Heart right ventricle (tissue), 16 donors: Measurements from ENCODE around the gene VPS13A. TPM values are rescaled to one million over a fixed set of nuclear protein-coding genes. Genes with fewer than 3 reads are reported as not detected.

Experiments
- ATAC-seq, 8 donors: fragments of 200-7000 bp; cut with Tn5 transposase; one replicate each; pipeline ENCODE4 v1.9.1; 2020; ENCODE audit warnings: mild to moderate bottlenecking in 8 of 8, moderate library complexity in 8 of 8, moderate number of reproducible peaks in 1 of 8
- DNase-seq, 2 donors: peaks; one replicate each; pipeline ENCODE4 v3.0.0-alpha.2; 2020
- H3K27ac ChIP-seq, 10 donors: fragments of 200-600 bp; sonication (generic) in 2 of 10; one replicate each; pipeline versions ENCODE4 v1.5.0 to v1.8.0; 2020 to 2022; ENCODE audit warnings: mild to moderate bottlenecking in 3 of 10
- H3K27me3 ChIP-seq, 7 donors: fragments of 200-600 bp; one replicate each; pipeline ENCODE4 v1.8.0; 2021 to 2022; ENCODE audit warnings: mild to moderate bottlenecking in 2 of 7
- H3K36me3 ChIP-seq, 9 donors: fragments of 200-600 bp; sonication (generic) in 1 of 9; one replicate each; pipeline versions ENCODE4 v1.5.0 to v1.8.0; 2020 to 2022; ENCODE audit warnings: mild to moderate bottlenecking in 2 of 9
- H3K4me1 ChIP-seq, 9 donors: fragments of 200-600 bp; sonication (generic) in 1 of 9; one replicate each; pipeline versions ENCODE4 v1.5.0 to v1.8.0; 2020 to 2022; ENCODE audit warnings: mild to moderate bottlenecking in 4 of 9
- H3K4me3 ChIP-seq, 10 donors: fragments of 200-600 bp; sonication (generic) in 2 of 10; one replicate each; pipeline versions ENCODE4 v1.5.0 to v1.8.0; 2020 to 2022; ENCODE audit warnings: mild to moderate bottlenecking in 7 of 10, moderate library complexity in 2 of 10
- H3K9me3 ChIP-seq, 11 donors: fragments of 200-600 bp in 10 of 11; sonication (generic) in 2 of 11; one replicate each; pipeline versions ENCODE4 v1.5.0 to v1.8.0; 2013 to 2022; ENCODE audit warnings: mild to moderate bottlenecking in 2 of 11, control low read depth in 1 of 11, moderate library complexity in 1 of 11
- WGBS, 2 donors: extraction: QIAGEN DNeasy Blood & Tissue Kit; methylation state at CpG; one replicate each; pipeline ENCODE4 v1.1.7; 2013; ENCODE audit warnings: inconsistent platforms in 1 of 2; 5-methylcytosine and 5-hydroxymethylcytosine counted together
- intact Hi-C, 10 donors: fragments of 100-400 bp; cut with DNase I; formaldehyde crosslinking; loops; one replicate each; pipeline versions ENCODE4 v1.11.1 to v1.14.2; 2022
- polyA plus RNA-seq, 2 donors: library from polyadenylated mRNA; stranded (reverse); fragments of 200-250 nt; gene quantifications; one replicate each; pipeline ENCODE4 v1.2.3, GENCODE V29; 2013
- total RNA-seq, 10 donors: library from RNA; stranded (reverse); fragmentation: NEBNext Ultra II Directional in 3 of 10; extraction: Animal tissue kit (Norgen Biotek cat#: 25700) in 3 of 10; gene quantifications; one replicate each; pipeline versions ENCODE4 v1.2.1 to v1.2.4, GENCODE V29; 2021 to 2023
- TF ChIP-seq, protein P1 (sequence below), 9 donors: fragments of 200-600 bp; sonication (generic) in 2 of 9; IDR thresholded peaks; one replicate each; pipeline versions ENCODE4 v1.5.0 to v1.8.0; 2021 to 2022; ENCODE audit warnings: antibody characterized with exemption in 9 of 9, mild to moderate bottlenecking in 5 of 9, moderate library complexity in 1 of 9
- donor health status: Arrhythmogenic right ventricular cardiomyopathy.
- donor health status: ischemic (EF 13 %, LVEDD 7.1; RV severe dilation, severe dysfunction).
- donor health status: healthy with polysubstance abuse.
- donor health status: DM: no; HTN: yes; CAD: no.
- donor health status: DM: no; HTN: no; CAD: no.
- donor health status: ischemic (EF 25% LVEDD 6.9; RV normal size, moderate dysfunction).
- donor health status: ischemic (EF 25% LVEDD 5.7; RV mildly dilated, moderate dysfunction).
- donor health status: healthy.
- donor health status: DM: yes; HTN: yes; CAD: no.
- donor health status: Ischemic cardiomyopathy.
- donor health status: ischemic (EF 35%, LVEDD 5.7; RV mildly dilated, moderate dysfunction).
- donor health status: nonischemic (EF 11% LVEDD 7.7; RV severe dilation, severe dysfunction).
- donor health status: DM: yes; HTN: yes; CAD: no.
- donor health status: PGD.
- donor health status: ischemic (EF 29% LVEDD 5.4; RV normal size, mild dysfunction).
- donor health status: nonischemic (EF 23%, LVEDD 6.1; RV moderate dilation, normal function).

VPS13A gene
- total and polyA plus RNA-seq, 12 donors, result 6.8 to 53.2 (median 33.6) TPM

DNA sequence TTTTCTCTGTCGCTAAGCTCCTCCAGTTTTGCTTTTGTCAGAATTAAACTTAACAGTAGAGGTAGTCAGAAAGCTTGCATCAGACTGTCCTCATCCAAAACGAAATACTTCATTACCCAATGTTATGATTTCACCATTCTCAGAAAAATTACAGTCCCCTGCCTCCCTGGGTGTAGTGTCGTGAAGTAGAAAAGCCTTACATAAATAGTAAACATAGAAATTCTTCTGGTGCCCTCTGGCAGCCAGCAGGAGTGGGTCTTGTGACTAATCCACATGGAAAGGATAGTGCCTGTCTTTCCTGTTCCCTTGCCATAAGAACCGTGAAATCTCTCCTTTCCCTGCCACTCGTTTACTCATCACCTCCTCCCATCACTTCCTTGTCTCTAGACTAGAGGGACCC is 240.2 kb downstream of the VPS13A start:
- intact Hi-C loops, result no loop called here
- no peak overlapping the region for H3K27ac ChIP-seq
- H3K9me3 ChIP-seq, result peaks cover 0 to 6% (median 0%) of the 10 kb centered on the region in 11 donors
- no peak overlapping the region for H3K4me3 ChIP-seq
- TF ChIP-seq, protein P1, sequence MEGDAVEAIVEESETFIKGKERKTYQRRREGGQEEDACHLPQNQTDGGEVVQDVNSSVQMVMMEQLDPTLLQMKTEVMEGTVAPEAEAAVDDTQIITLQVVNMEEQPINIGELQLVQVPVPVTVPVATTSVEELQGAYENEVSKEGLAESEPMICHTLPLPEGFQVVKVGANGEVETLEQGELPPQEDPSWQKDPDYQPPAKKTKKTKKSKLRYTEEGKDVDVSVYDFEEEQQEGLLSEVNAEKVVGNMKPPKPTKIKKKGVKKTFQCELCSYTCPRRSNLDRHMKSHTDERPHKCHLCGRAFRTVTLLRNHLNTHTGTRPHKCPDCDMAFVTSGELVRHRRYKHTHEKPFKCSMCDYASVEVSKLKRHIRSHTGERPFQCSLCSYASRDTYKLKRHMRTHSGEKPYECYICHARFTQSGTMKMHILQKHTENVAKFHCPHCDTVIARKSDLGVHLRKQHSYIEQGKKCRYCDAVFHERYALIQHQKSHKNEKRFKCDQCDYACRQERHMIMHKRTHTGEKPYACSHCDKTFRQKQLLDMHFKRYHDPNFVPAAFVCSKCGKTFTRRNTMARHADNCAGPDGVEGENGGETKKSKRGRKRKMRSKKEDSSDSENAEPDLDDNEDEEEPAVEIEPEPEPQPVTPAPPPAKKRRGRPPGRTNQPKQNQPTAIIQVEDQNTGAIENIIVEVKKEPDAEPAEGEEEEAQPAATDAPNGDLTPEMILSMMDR (IDR thresholded peaks at IDR 0.05), result no peak
- peaks cover 0 to 7% (median 0%) of the 10 kb centered on the region in 9 donors for H3K4me1 ChIP-seq
- ATAC-seq (peak in 1 of 8 donors; percentile 51), DNase-seq (no peak)
- WGBS, 2 donors, result 67% methylated on average over 5 of the region's 5 CpGs
- H3K36me3 ChIP-seq, result peaks cover 0 to 24% (median 0%) of the 10 kb centered on the region in 9 donors
- no peaks in the 10 kb centered on the region for H3K27me3 ChIP-seq

DNA sequence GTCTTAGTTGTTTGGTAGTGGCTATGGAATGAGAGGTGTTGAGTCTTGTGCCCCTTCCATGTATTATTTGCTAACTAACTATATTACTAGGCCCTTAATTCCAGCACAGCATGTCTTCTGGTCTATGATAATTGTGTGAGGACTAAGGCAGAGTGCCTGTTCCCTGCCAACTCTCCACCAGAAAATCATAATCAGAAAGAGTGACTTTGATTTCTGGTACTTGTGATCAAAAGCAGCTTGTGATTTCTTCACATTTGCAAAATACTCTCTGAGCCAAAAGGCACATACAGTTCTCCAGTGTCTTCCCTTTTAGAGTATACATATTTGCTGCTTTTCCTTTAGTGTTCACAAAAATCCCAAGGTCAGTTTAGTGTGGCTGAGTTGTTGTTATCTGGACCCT is 240.9 kb downstream of the VPS13A start:
- peaks cover 0 to 26% (median 0%) of the 10 kb centered on the region in 9 donors for H3K36me3 ChIP-seq
- no peak overlapping the region for H3K4me3 ChIP-seq
- intact Hi-C loops, result no loop called here
- TF ChIP-seq, protein P1 (IDR thresholded peaks at IDR 0.05), result no peak
- no peak for ATAC-seq
- peaks cover 0 to 7% (median 0%) of the 10 kb centered on the region in 9 donors for H3K4me1 ChIP-seq
- H3K9me3 ChIP-seq, result peaks cover 0 to 6% (median 0%) of the 10 kb centered on the region in 11 donors
- H3K27me3 ChIP-seq, result no peaks in the 10 kb centered on the region
- DNase-seq, result no peak
- no peak overlapping the region for H3K27ac ChIP-seq

DNA sequence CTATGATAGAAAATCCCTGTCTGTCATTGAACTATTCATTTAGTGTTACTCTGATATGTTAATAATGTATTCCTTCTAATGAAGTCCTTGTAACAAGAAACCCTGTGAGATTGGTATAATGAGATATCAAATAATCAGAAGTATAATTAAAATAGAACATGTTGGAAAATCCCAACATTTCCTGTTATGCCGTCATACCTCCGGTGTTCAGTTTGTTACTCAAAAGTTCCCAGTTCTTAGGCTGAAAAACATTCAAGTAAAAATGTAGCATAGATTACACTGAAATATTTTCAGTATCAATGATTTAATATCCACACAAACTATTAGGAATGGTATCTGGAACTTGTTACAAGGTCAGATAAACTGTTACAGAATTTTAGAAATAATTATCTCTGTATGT is 243.3 kb downstream of the VPS13A start:
- intact Hi-C loops, result no loop called here
- Histone ChIP-seq H3K27me3 (no peaks in the 10 kb centered on the region), H3K36me3 (peaks cover 0 to 24% (median 0%) of the 10 kb centered on the region in 9 donors), H3K4me1 (peaks cover 0 to 7% (median 0%) of the 10 kb centered on the region in 9 donors), H3K9me3 (no peaks in the 10 kb centered on the region), H3K27ac (peak overlapping the region in 1 of 10 donors; percentile 0), H3K4me3 (no peak overlapping the region)
- DNase-seq, result no peak
- TF ChIP-seq, protein P1 (IDR thresholded peaks at IDR 0.05), result no peak
- WGBS, 2 donors, result 61 to 62% methylated on average over 2 of the region's 2 CpGs
- ATAC-seq, result no peak

DNA sequence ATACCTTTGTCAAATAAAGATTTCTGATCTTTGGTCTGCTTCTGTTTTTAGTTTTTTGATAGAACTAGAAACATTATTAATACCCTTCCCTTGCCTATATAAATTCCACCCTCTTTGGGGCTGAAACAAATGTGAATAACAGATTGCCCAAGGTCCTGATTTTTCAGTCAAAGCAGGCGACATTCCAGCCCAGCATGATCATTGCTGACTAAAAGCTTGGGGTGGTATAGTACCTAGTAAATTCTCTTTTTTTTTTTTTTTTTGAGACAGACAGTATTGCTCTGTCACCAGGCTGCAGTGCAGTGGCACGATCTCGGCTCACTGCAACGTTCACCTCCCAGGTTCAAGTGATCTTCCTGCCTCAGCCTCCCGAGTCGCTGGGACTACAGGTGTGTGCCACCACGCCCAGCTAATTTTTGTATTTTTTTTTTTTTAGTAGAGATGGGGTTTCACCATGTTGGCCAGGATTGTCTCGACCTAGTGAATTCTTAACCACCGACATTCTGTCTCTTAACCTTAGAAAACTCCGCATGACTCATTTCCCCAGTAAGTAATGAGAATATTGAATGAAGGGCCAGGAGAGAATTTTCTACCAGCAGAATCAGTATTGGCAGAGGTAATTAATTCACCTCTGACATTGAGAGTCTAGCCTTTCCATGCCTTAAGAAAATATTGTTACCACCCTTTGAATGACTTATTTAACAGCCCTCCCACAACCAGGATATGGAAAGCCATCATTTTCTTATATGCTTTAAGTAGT is 244.4 kb downstream of the VPS13A start:
- H3K27me3 ChIP-seq, result no peaks in the 10 kb centered on the region
- ATAC-seq, result no peak
- H3K36me3 ChIP-seq, result peaks cover 0 to 14% (median 0%) of the 10 kb centered on the region in 9 donors
- intact Hi-C loops, result no loop called here
- WGBS, 2 donors, result 90 to 94% methylated on average over 10 of the region's 10 CpGs
- H3K4me3 ChIP-seq, result no peak overlapping the region
- H3K4me1 ChIP-seq, result peaks cover 0 to 7% (median 0%) of the 10 kb centered on the region in 9 donors
- TF ChIP-seq, protein P1 (IDR thresholded peaks at IDR 0.05), result no peak
- peak overlapping the region in 1 of 10 donors; percentile 0 for H3K27ac ChIP-seq
- DNase-seq, result no peak
- H3K9me3 ChIP-seq, result no peaks in the 10 kb centered on the region
